K562 (cell line): ENCODE data around the gene PHOX2A. TPM values are rescaled to one million over a fixed set of nuclear protein-coding genes. Genes with fewer than 3 reads are reported as not detected.

Experiments used
- ATF1 ChIP-seq, 2 experiments: fragments of 450-650 bp in 1 of 2; IDR thresholded peaks; 2 replicates each; pipeline ENCODE4 v1.6.1; 2016; ENCODE audit warnings: missing compliant biosample characterization in 1 of 2, missing genetic modification characterization in 1 of 2
- CBX8 ChIP-seq: fragments of 200-600 bp; sonication (generic); IDR thresholded peaks from 2 replicates; pipeline ENCODE4 v1.6.1; 2012; ENCODE audit warnings: borderline replicate concordance, mixed run types, low read depth, mild to moderate bottlenecking, moderate library complexity, mixed read lengths, low read length, control low read depth, inconsistent platforms; ENCODE audit not compliant: poor library complexity, severe bottlenecking; ENCODE audit errors: extremely low read depth
- CEBPZ ChIP-seq: fragments of 150-350 bp; IDR thresholded peaks from 2 replicates; pipeline ENCODE4 v1.6.1; 2014; ENCODE audit warnings: low read depth, mild to moderate bottlenecking, low read length, borderline replicate concordance
- CREM ChIP-seq: IDR thresholded peaks from 2 replicates; pipeline ENCODE4 v1.6.1; 2014; ENCODE audit warnings: antibody characterized with exemption, low read depth
- E4F1 ChIP-seq: fragments of 250-450 bp; sonication (Bioruptor Pico); IDR thresholded peaks from 2 replicates; pipeline ENCODE4 v1.5.0; 2021; ENCODE audit warnings: mild to moderate bottlenecking, borderline replicate concordance
- ELF4 ChIP-seq: fragments of 450-650 bp; formaldehyde crosslinking; IDR thresholded peaks from 2 replicates; pipeline ENCODE4 v1.4.0; 2022; ENCODE audit warnings: missing genetic modification characterization
- FIP1L1 ChIP-seq: fragments of 200-400 bp; formaldehyde crosslinking; IDR thresholded peaks from 2 replicates; pipeline ENCODE4 v1.6.1; 2018; ENCODE audit warnings: mild to moderate bottlenecking, low read depth, low read length; ENCODE audit not compliant: poor library complexity, severe bottlenecking
- GTF2E2 ChIP-seq: fragments of 200-800 bp; sonication (Bioruptor generic); IDR thresholded peaks from 2 replicates; pipeline ENCODE4 v1.6.1; 2016; ENCODE audit warnings: missing genetic modification characterization, missing compliant biosample characterization
- MAFG ChIP-seq: fragments of 450-650 bp; conservative IDR thresholded peaks from 2 replicates; pipeline ENCODE4 v1.6.1; 2016; ENCODE audit warnings: missing genetic modification characterization, missing compliant biosample characterization
- NFATC3 ChIP-seq: fragments of 450-650 bp; IDR thresholded peaks from 2 replicates; pipeline ENCODE4 v1.6.1; 2017; ENCODE audit warnings: mild to moderate bottlenecking
- PCBP1 ChIP-seq: fragments of 200-400 bp; formaldehyde crosslinking; IDR thresholded peaks from 2 replicates; pipeline ENCODE4 v1.6.1; 2018; ENCODE audit warnings: mild to moderate bottlenecking, low read depth, low read length; ENCODE audit not compliant: poor library complexity, severe bottlenecking
- USF2 ChIP-seq: sonication (generic); formaldehyde crosslinking; IDR thresholded peaks from 2 replicates; pipeline ENCODE4 v1.5.0; 2020; ENCODE audit warnings: missing genetic modification reagents
- ZFP36 ChIP-seq: fragments of 150-350 bp; IDR thresholded peaks from 2 replicates; pipeline ENCODE4 v1.6.1; 2018; ENCODE audit warnings: low read length, low read depth; ENCODE audit not compliant: partially characterized antibody
- ZNF512 ChIP-seq: IDR thresholded peaks from 2 replicates; pipeline ENCODE4 v1.6.1; 2016; ENCODE audit warnings: missing genetic modification characterization, missing compliant biosample characterization
- ZNF584 ChIP-seq: fragments of 200-800 bp; sonication (Bioruptor generic); IDR thresholded peaks from 2 replicates; pipeline ENCODE4 v1.6.1; 2016; ENCODE audit warnings: low read depth, mild to moderate bottlenecking, missing genetic modification characterization, missing compliant biosample characterization
- ZNF644 ChIP-seq: fragments of 200-800 bp; sonication (Bioruptor generic); IDR thresholded peaks from 2 replicates; pipeline ENCODE4 v1.6.1; 2016; ENCODE audit warnings: low read depth, missing genetic modification characterization, missing compliant biosample characterization
- polyA plus RNA-seq, 8 experiments: library from polyadenylated mRNA; depleted of rRNA in 4 of 8; stranded (reverse) in 5 of 8; unstranded in 3 of 8; fragments of >200 nt; fragmentation: Nextera tagmentation in 2 of 8; fragmentation: Illumina TruSeq in 1 of 8; extraction: Ambion mirVana in 2 of 8; extraction: Trizol in 1 of 8; gene quantifications; 2 replicates each; pipeline versions ENCODE4 v1.2.1 to v1.2.3, GENCODE V29; 2011 to 2014; ENCODE audit warnings: inconsistent platforms in 1 of 8, missing spikeins in 1 of 8
- total RNA-seq, 7 experiments: library from RNA; depleted of rRNA in 6 of 7; stranded (reverse); fragments of >200 nt in 6 of 7; fragmentation: Illumina TruSeq in 2 of 7; extraction: Trizol in 2 of 7; gene quantifications; 2 replicates each; pipeline versions ENCODE4 v1.2.1 to v1.2.3, GENCODE V29; 2011 to 2021; ENCODE audit warnings: low replicate concordance in 1 of 7

The PHOX2A gene
- total and polyA plus RNA-seq, 9 of the 15 experiments (the other 6 are each of a cell fraction or from before 2014, with no cell fraction given), result not detected

GRCh38 chr11:72222907-72223614 is 20.9 kb downstream of the PHOX2A start (continued):
- TF ChIP-seq ZNF512 (tag) (no peak), MAFG (tag) (0 out of 2 replicates have a peak, but pooled peaks have one; percentile 11), ZFP36 (no peak), ZNF584 (CRISPR knock-in tag) (0 out of 2 replicates have a peak, but pooled peaks have one; percentile 34), ELF4 (CRISPR knock-in tag) (no peak), FIP1L1 (peak; percentile 36), PCBP1 (peak; percentile 73), USF2 (no peak), CREM (peak; percentile 49; the same call in 1 of the 2 replicates), E4F1 (CRISPR knock-in tag) (no peak), GTF2E2 (tag) (peak; percentile 77; the same call in 1 of the 2 replicates), ZNF644 (tag) (no peak), CBX8 (no peak), ATF1 (CRISPR knock-in tag; IDR thresholded peaks at IDR 0.05) (no peak), ATF1 (tag; IDR thresholded peaks at IDR 0.05) (peak; percentile 77), CEBPZ (no peak), NFATC3 (no peak)
